Panc1 (cell line): ENCODE measurements around the gene ATXN7L1. TPM values are rescaled to one million over a fixed set of nuclear protein-coding genes. Genes with fewer than 3 reads are reported as not detected.

Experiments used
- ATAC-seq: fragments of 200-7000 bp; cut with Tn5 transposase; 2 replicates; pipeline ENCODE4 v1.9.1; 2020; ENCODE audit warnings: mild to moderate bottlenecking, moderate library complexity
- BruUV-seq: library from RNA; stranded (reverse); fragments of 400-500 nt; replicated peaks from 2 replicates; lab custom pipeline; 2021; lab: Mats Ljungman, UMichigan
- CTCF ChIA-PET: fragments of 300-600 bp; sonication (Branson Sonifier 250); formaldehyde crosslinking; loops from one replicate; lab custom pipeline; 2022; ENCODE audit warnings: antibody characterized with exemption; lab: Charles Lee
- POLR2A ChIA-PET: fragments of 300-600 bp; sonication (Branson Sonifier 250); formaldehyde crosslinking; loops from one replicate; lab custom pipeline; 2022; ENCODE audit warnings: antibody characterized with exemption; lab: Charles Lee
- DNase-seq: peaks from one replicate; pipeline ENCODE4 v3.0.0-alpha.2; 2010; ENCODE audit warnings: low read depth, low spot score
- H3K27ac ChIP-seq: 2 replicates; pipeline ENCODE4 v1.5.1; 2011; ENCODE audit warnings: mild to moderate bottlenecking, low read length, inconsistent platforms
- H3K27me3 ChIP-seq: fragments of 200-500 bp; sonication (Bioruptor generic); 2 replicates; pipeline ENCODE4 v1.6.0; 2014; ENCODE audit warnings: low read length, inconsistent platforms; ENCODE audit not compliant: control insufficient read depth, insufficient read depth
- H3K36me3 ChIP-seq: fragments of 200-500 bp; sonication (Bioruptor generic); 2 replicates; pipeline ENCODE4 v1.5.1; 2014; ENCODE audit warnings: inconsistent platforms, mild to moderate bottlenecking, low read length, moderate library complexity; ENCODE audit not compliant: control insufficient read depth, insufficient read depth
- H3K4me1 ChIP-seq: 2 replicates; pipeline ENCODE4 v1.5.1; 2011; ENCODE audit warnings: inconsistent platforms, mild to moderate bottlenecking, low read length, moderate library complexity; ENCODE audit not compliant: control insufficient read depth, insufficient read depth
- H3K4me3 ChIP-seq, 2 experiments: 2 replicates each; pipeline ENCODE4 v1.5.1; 2011 to 2012; ENCODE audit warnings: low read depth in 2 of 2, low read length in 2 of 2, mild to moderate bottlenecking in 2 of 2, inconsistent platforms in 1 of 2, moderate library complexity in 1 of 2
- H3K9me3 ChIP-seq: fragments of 200-500 bp; sonication (Bioruptor generic); 2 replicates; pipeline ENCODE4 v1.5.1; 2014; ENCODE audit warnings: low read depth, mild to moderate bottlenecking, inconsistent platforms, low read length, moderate library complexity; ENCODE audit not compliant: control insufficient read depth, insufficient read depth
- CTCF ChIP-seq: fragments of 450-650 bp; IDR thresholded peaks from 2 replicates; pipeline ENCODE4 v1.5.1; 2017; ENCODE audit warnings: mild to moderate bottlenecking
- POLR2AphosphoS5 ChIP-seq: IDR thresholded peaks from 2 replicates; pipeline ENCODE4 v1.6.1; 2012; ENCODE audit warnings: mild to moderate bottlenecking, low read depth, low read length, moderate library complexity
- SIN3A ChIP-seq: IDR thresholded peaks from 2 replicates; pipeline ENCODE4 v1.6.1; 2012; ENCODE audit warnings: low read depth, mild to moderate bottlenecking, low read length, moderate library complexity, borderline replicate concordance; ENCODE audit not compliant: insufficient read depth
- TCF7L2 ChIP-seq: IDR thresholded peaks from 2 replicates; pipeline ENCODE4 v1.6.1; 2011; ENCODE audit warnings: mild to moderate bottlenecking, low read depth, low read length, inconsistent platforms
- in situ Hi-C: cut with HindIII; loops from 2 replicates; pipeline ENCODE4 v1.10.0; 2016; ENCODE audit warnings: low sequenced_read_pairs, low pct_unique_long_range_greater_than_20kb
- intact Hi-C: fragments of 100-400 bp; cut with micrococcal nuclease; formaldehyde crosslinking; loops from one replicate; pipeline ENCODE4 v1.10.0; 2022; ENCODE audit not compliant: unreplicated experiment
- total RNA-seq: library from RNA; stranded (reverse); gene quantifications from one replicate; pipeline ENCODE4 v1.2.1, GENCODE V29; 2021; ENCODE audit not compliant: unreplicated experiment
- TF ChIP-seq, protein P1 (sequence below), 2 experiments: IDR thresholded peaks; 2 replicates each; pipeline ENCODE4 v1.6.1; 2011 to 2012; ENCODE audit warnings: low read depth in 2 of 2, control low read depth in 1 of 2, low read length in 1 of 2, mild to moderate bottlenecking in 1 of 2, moderate library complexity in 1 of 2; ENCODE audit not compliant: insufficient read depth in 1 of 2

ATXN7L1 gene
- total RNA-seq, 1 experiment from 2014 or later, result 10.8 TPM

GRCh38 chr7:105611856-105612775 lies 264.3 kb downstream of the ATXN7L1 start:
- H3K27me3 ChIP-seq, result no peaks in the 10 kb centered on the region
- intact Hi-C loops (no loop called here), in situ Hi-C loops (no loop called here)
- H3K4me3 ChIP-seq, result no peak overlapping the region
- CTCF ChIA-PET, result no interaction called here
- TF ChIP-seq POLR2AphosphoS5, result no peak
- TF ChIP-seq, protein P1, sequence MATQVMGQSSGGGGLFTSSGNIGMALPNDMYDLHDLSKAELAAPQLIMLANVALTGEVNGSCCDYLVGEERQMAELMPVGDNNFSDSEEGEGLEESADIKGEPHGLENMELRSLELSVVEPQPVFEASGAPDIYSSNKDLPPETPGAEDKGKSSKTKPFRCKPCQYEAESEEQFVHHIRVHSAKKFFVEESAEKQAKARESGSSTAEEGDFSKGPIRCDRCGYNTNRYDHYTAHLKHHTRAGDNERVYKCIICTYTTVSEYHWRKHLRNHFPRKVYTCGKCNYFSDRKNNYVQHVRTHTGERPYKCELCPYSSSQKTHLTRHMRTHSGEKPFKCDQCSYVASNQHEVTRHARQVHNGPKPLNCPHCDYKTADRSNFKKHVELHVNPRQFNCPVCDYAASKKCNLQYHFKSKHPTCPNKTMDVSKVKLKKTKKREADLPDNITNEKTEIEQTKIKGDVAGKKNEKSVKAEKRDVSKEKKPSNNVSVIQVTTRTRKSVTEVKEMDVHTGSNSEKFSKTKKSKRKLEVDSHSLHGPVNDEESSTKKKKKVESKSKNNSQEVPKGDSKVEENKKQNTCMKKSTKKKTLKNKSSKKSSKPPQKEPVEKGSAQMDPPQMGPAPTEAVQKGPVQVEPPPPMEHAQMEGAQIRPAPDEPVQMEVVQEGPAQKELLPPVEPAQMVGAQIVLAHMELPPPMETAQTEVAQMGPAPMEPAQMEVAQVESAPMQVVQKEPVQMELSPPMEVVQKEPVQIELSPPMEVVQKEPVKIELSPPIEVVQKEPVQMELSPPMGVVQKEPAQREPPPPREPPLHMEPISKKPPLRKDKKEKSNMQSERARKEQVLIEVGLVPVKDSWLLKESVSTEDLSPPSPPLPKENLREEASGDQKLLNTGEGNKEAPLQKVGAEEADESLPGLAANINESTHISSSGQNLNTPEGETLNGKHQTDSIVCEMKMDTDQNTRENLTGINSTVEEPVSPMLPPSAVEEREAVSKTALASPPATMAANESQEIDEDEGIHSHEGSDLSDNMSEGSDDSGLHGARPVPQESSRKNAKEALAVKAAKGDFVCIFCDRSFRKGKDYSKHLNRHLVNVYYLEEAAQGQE (IDR thresholded peaks at IDR 0.05; ENCODE audit: insufficient read depth in 1 of 2, low read depth in 2 of 2, low read length in 1 of 2), result no peak
- TF ChIP-seq CTCF, result no peak
- TF ChIP-seq SIN3A, result no peak
- H3K36me3 ChIP-seq, result no peaks in the 10 kb centered on the region
- H3K9me3 ChIP-seq, result no peaks in the 10 kb centered on the region
- POLR2A ChIA-PET, result no interaction called here
- H3K4me1 ChIP-seq, result no peaks in the 10 kb centered on the region
- DNase-seq (no peak), ATAC-seq (no peak)
- H3K27ac ChIP-seq, result no peak overlapping the region
- no TSS peak for BruUV-seq

GRCh38 chr7:105610165-105610930 lies 266.1 kb downstream of the ATXN7L1 start:
- Histone ChIP-seq H3K36me3 (no peaks in the 10 kb centered on the region), H3K4me3 (no peak overlapping the region), H3K9me3 (no peaks in the 10 kb centered on the region), H3K27ac (no peak overlapping the region), H3K4me1 (no peaks in the 10 kb centered on the region), H3K27me3 (no peaks in the 10 kb centered on the region)
- BruUV-seq, result no TSS peak
- intact Hi-C loops (no loop called here), in situ Hi-C loops (no loop called here)
- POLR2A ChIA-PET, result interaction anchor here (0.5 kb wide), 1 partner anchor 17 kb away, joined by 4 read pairs; no protein-coding TSS in a partner anchor
- CTCF ChIA-PET, result no interaction called here
- ATAC-seq, result no peak; the same call in 1 of the 2 replicates
- no peak for DNase-seq
- TF ChIP-seq, protein P1 (IDR thresholded peaks at IDR 0.05; ENCODE audit: insufficient read depth in 1 of 2, low read depth in 2 of 2, low read length in 1 of 2), result no peak
- TF ChIP-seq SIN3A (no peak), CTCF (no peak), POLR2AphosphoS5 (no peak), TCF7L2 (no peak)
